Measurements from ENCODE around the gene HOATZ. TPM values are rescaled to one million over a fixed set of nuclear protein-coding genes. Genes with fewer than 3 reads are reported as not detected.
A peak's percentile ranks its signal among the peaks of the same experiment; 100 is the strongest.

The HOATZ gene
- total RNA-seq, 1 donor, result not detected

DNA sequence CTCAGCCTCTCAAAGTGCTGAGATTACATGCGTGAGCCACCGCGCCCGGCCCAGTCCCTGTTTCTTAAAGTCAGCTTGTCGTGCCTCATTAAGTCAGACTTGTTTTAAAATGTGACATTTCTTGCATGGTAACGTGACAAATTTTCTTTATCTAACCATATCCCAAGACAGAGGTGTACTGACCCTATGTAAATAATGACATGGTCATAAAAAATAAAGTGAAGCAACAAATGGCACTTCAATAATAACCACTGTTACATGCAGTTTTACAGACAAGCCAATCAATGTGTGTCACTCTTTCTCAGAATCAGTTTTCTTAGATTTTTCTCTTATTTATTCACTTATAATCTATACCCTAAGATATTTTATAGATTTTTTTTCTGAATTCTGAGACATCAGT lies 61.2 kb downstream of the HOATZ start:
- Histone ChIP-seq H3K4me2 (ENCODE audit: insufficient read depth, low read length) (no peak overlapping the region), H3K4me1 (ENCODE audit: insufficient read depth, low read length) (peaks cover 10% of the 10 kb centered on the region), H3K36me3 (ENCODE audit: insufficient read depth, low read length) (no peaks in the 10 kb centered on the region), H3K27me3 (ENCODE audit: insufficient read depth, low read length) (no peaks in the 10 kb centered on the region), H4K20me1 (ENCODE audit: insufficient read depth, low read length) (no peaks in the 10 kb centered on the region), H3K4me3 (ENCODE audit: insufficient read depth, low read length) (no peak overlapping the region), H3K79me2 (ENCODE audit: insufficient read depth, low read length) (no peaks in the 10 kb centered on the region), H2AFZ (ENCODE audit: low read length) (no peak overlapping the region), H3K27ac (ENCODE audit: low read depth, low read length) (no peak overlapping the region), H3K9me3 (ENCODE audit: low read depth, low read length) (no peaks in the 10 kb centered on the region)
- DNase-seq (ENCODE audit: insufficient read length, low spot score, missing footprints), result no peak
- TF ChIP-seq, protein P1, sequence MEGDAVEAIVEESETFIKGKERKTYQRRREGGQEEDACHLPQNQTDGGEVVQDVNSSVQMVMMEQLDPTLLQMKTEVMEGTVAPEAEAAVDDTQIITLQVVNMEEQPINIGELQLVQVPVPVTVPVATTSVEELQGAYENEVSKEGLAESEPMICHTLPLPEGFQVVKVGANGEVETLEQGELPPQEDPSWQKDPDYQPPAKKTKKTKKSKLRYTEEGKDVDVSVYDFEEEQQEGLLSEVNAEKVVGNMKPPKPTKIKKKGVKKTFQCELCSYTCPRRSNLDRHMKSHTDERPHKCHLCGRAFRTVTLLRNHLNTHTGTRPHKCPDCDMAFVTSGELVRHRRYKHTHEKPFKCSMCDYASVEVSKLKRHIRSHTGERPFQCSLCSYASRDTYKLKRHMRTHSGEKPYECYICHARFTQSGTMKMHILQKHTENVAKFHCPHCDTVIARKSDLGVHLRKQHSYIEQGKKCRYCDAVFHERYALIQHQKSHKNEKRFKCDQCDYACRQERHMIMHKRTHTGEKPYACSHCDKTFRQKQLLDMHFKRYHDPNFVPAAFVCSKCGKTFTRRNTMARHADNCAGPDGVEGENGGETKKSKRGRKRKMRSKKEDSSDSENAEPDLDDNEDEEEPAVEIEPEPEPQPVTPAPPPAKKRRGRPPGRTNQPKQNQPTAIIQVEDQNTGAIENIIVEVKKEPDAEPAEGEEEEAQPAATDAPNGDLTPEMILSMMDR (IDR thresholded peaks at IDR 0.05; ENCODE audit: extremely low read depth, low read depth, low read length), result no peak

DNA sequence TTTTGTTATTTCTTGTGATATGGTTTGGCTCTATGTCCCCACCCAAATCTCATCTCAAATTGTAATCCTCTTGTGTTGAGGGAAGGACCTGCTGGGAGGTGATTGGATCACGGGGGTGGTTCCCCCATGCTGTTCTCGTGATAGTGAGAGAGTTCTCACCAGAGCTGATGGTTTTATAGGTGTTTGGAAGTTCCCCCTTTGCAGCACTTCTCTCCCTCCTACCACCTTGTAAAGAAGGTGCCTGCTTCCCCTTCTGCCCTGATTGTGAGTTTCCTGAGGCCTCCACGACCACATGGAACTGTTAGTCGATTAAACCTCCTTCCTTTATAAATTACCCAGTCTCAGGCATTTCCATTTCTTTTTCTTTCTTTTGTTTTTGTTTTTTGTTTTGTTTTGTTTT lies 63.2 kb downstream of the HOATZ start:
- no peak overlapping the region for H2AFZ ChIP-seq (ENCODE audit: low read length)
- H3K9me3 ChIP-seq (ENCODE audit: low read depth, low read length), result no peaks in the 10 kb centered on the region
- H3K27ac ChIP-seq (ENCODE audit: low read depth, low read length), result no peak overlapping the region
- H3K79me2 ChIP-seq (ENCODE audit: insufficient read depth, low read length), result no peaks in the 10 kb centered on the region
- TF ChIP-seq, protein P1 (IDR thresholded peaks at IDR 0.05; ENCODE audit: extremely low read depth, low read depth, low read length), result no peak
- H3K4me2 ChIP-seq (ENCODE audit: insufficient read depth, low read length), result no peak overlapping the region
- no peaks in the 10 kb centered on the region for H3K36me3 ChIP-seq (ENCODE audit: insufficient read depth, low read length)
- H4K20me1 ChIP-seq (ENCODE audit: insufficient read depth, low read length), result no peaks in the 10 kb centered on the region
- peaks cover 5% of the 10 kb centered on the region for H3K4me1 ChIP-seq (ENCODE audit: insufficient read depth, low read length)
- H3K4me3 ChIP-seq (ENCODE audit: insufficient read depth, low read length), result no peak overlapping the region
- no peak for DNase-seq (ENCODE audit: insufficient read length, low spot score, missing footprints)
- H3K27me3 ChIP-seq (ENCODE audit: insufficient read depth, low read length), result no peaks in the 10 kb centered on the region

DNA sequence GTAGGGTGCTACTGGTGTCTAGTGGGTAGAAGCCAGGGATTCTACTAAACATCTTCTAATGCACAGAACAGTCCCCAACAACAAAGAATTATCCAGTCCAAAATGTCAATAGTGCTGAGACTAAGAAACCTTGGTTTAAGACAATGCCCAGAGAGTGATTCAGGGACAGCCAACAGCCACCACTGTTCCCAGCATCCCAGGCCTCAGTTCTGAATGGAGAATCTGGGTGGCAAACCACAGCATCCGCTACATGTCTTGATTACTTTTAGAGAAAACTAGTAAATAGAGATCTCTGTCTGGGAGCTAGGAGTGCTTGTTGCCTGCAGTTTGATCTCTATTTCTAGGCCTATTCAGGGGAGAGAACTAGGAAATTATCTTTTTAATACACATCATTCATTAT lies 66.8 kb downstream of the HOATZ start:
- H3K9me3 ChIP-seq (ENCODE audit: low read depth, low read length), result no peaks in the 10 kb centered on the region
- TF ChIP-seq, protein P1 (IDR thresholded peaks at IDR 0.05; ENCODE audit: extremely low read depth, low read depth, low read length), result no peak
- H3K4me3 ChIP-seq (ENCODE audit: insufficient read depth, low read length), result no peak overlapping the region
- no peak for DNase-seq (ENCODE audit: insufficient read length, low spot score, missing footprints)
- H2AFZ ChIP-seq (ENCODE audit: low read length), result no peak overlapping the region
- no peaks in the 10 kb centered on the region for H3K79me2 ChIP-seq (ENCODE audit: insufficient read depth, low read length)
- no peak overlapping the region for H3K4me2 ChIP-seq (ENCODE audit: insufficient read depth, low read length)
- H3K4me1 ChIP-seq (ENCODE audit: insufficient read depth, low read length), result peaks cover 4% of the 10 kb centered on the region
- no peak overlapping the region for H3K27ac ChIP-seq (ENCODE audit: low read depth, low read length)
- H3K27me3 ChIP-seq (ENCODE audit: insufficient read depth, low read length), result no peaks in the 10 kb centered on the region
- no peaks in the 10 kb centered on the region for H4K20me1 ChIP-seq (ENCODE audit: insufficient read depth, low read length)
- H3K36me3 ChIP-seq (ENCODE audit: insufficient read depth, low read length), result no peaks in the 10 kb centered on the region

DNA sequence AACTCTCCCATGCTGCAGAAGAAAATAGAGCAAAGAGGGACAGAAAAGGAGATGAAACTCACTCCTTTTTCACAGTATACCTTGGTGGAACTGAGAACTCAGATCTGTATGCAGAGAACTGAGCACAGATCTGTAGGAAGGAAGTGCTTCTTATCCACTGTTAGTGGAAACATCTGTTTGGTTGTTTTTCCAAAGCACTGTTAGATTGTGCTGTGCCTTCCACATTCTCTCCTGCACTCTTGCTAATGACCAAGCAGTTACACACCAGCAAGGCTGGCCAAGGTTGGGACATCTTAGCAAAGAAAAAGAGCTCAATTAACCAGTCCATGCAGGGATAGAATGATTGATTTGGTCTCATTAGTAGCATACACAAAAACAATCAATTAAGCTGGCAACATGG lies 67.6 kb downstream of the HOATZ start:
- Histone ChIP-seq H3K36me3 (ENCODE audit: insufficient read depth, low read length) (no peaks in the 10 kb centered on the region), H3K27me3 (ENCODE audit: insufficient read depth, low read length) (no peaks in the 10 kb centered on the region), H2AFZ (ENCODE audit: low read length) (peak overlapping the region; percentile 76), H3K4me2 (ENCODE audit: insufficient read depth, low read length) (no peak overlapping the region), H3K4me1 (ENCODE audit: insufficient read depth, low read length) (peaks cover 4% of the 10 kb centered on the region), H3K27ac (ENCODE audit: low read depth, low read length) (no peak overlapping the region), H3K9me3 (ENCODE audit: low read depth, low read length) (no peaks in the 10 kb centered on the region), H4K20me1 (ENCODE audit: insufficient read depth, low read length) (no peaks in the 10 kb centered on the region), H3K4me3 (ENCODE audit: insufficient read depth, low read length) (no peak overlapping the region), H3K79me2 (ENCODE audit: insufficient read depth, low read length) (no peaks in the 10 kb centered on the region)
- DNase-seq (ENCODE audit: insufficient read length, low spot score, missing footprints), result no peak
- TF ChIP-seq, protein P1 (IDR thresholded peaks at IDR 0.05; ENCODE audit: extremely low read depth, low read depth, low read length), result no peak
